ENCODE results near the gene HNF1A. TPM values are rescaled to one million over a fixed set of nuclear protein-coding genes. Genes with fewer than 3 reads are reported as not detected.

The HNF1A gene
- total RNA-seq, 1 experiment from 2014 or later = not detected

DNA sequence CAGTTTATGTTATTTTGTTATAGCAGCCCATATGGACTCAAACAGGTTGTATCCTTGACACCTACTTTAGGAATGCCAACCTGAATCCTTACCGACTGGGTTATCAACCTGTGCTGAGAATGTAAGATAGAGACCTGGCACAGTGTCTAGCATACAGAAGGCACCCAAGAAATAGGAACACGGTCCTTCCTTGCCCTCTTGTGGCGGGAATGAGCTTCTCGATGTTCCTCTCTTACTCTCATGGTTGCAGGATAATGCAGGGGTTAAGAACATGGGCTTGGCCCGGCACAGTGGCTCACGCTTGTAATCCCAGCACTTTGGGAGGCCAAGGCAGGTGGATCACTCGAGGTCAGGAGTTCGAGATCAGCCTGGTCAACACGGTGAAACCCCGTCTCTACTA lies 31.4 kb downstream of the HNF1A start:
- no peak overlapping the region for H3K4me2 ChIP-seq (ENCODE audit: low read length)
- intact Hi-C loops (cut with micrococcal nuclease) = loop anchor here (1.0 to 10.0 kb wide), 5 partner anchors 88 to 682 kb away; partner anchors contain the start of genes CABP1 and PLA2G1B
- ChIA-PET RAD21 (ENCODE audit: low non-redundant PET in 1 of 2, low total read pairs in 2 of 2, uncharacterized antibody in 2 of 2, unreplicated experiment in 2 of 2) (interaction anchor here in 1 of 2 experiments (1.0 kb wide), 1 partner anchor 38 kb away, joined by 3 read pairs; no protein-coding TSS in a partner anchor), POLR2A (interaction anchor here (1.2 kb wide), 1 partner anchor 514 kb away, joined by 3 read pairs; the partner anchor contains the start of gene DYNLL1), CTCF (interaction anchor here (0.9 to 4.0 kb wide), 12 partner anchors 18 to 435 kb away, joined by 3 to 22 read pairs (median 4); partner anchors contain the start of gene POP5)
- DNase-seq (ENCODE audit: low read depth, low spot score) = peak; percentile 54
- H3K4me1 ChIP-seq (ENCODE audit: control insufficient read depth in 1 of 2, insufficient read depth in 2 of 2, low read length in 2 of 2) = peaks cover 0 to under 1% of the 10 kb centered on the region in 2 experiments; a peak in 1 of 4 replicates
- BruUV-seq (replicated peaks) = no TSS peak
- peaks cover under 1% of the 10 kb centered on the region; the same call in 1 of the 2 replicates for H3K79me2 ChIP-seq (ENCODE audit: insufficient read depth, low read length)
- no peak overlapping the region for H3K9ac ChIP-seq (ENCODE audit: low read length)
- ATAC-seq = peak; percentile 91
- no peaks in the 10 kb centered on the region for H3K9me2 ChIP-seq (ENCODE audit: insufficient read depth)
- H3K27ac ChIP-seq (ENCODE audit: low read depth, low read length) = no peak overlapping the region
- no peak overlapping the region for H3K4me3 ChIP-seq (replicated peaks in 1 of 2; ENCODE audit: low read depth in 1 of 2, low read length in 2 of 2)
- H3K36me3 ChIP-seq (ENCODE audit: control insufficient read depth in 1 of 2, insufficient read depth in 2 of 2, low read length in 2 of 2) = peaks cover 9 to 18% of the 10 kb centered on the region in 2 experiments; a peak in 2 of 4 replicates
- H3K27me3 ChIP-seq (ENCODE audit: insufficient read depth, low read length) = no peaks in the 10 kb centered on the region
- no peak overlapping the region for H2AFZ ChIP-seq (ENCODE audit: low read depth, low read length, poor library complexity, severe bottlenecking)
- TF ChIP-seq JUND (IDR thresholded peaks at IDR 0.05) = no peak
- peak; percentile 53; the same call in 1 of the 2 replicates for TF ChIP-seq CBX3 (IDR thresholded peaks at IDR 0.05; ENCODE audit: low read depth)
- TF ChIP-seq CEBPB (IDR thresholded peaks at IDR 0.05; ENCODE audit: low read depth) = no peak
- no peak for TF ChIP-seq ELF1 (IDR thresholded peaks at IDR 0.05; ENCODE audit: borderline replicate concordance, low read depth)
- TF ChIP-seq, protein P1, sequence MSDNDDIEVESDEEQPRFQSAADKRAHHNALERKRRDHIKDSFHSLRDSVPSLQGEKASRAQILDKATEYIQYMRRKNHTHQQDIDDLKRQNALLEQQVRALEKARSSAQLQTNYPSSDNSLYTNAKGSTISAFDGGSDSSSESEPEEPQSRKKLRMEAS (IDR thresholded peaks at IDR 0.05) = 0 out of 2 replicates have a peak, but pooled peaks have one; percentile 23
- TF ChIP-seq ZBTB33 (IDR thresholded peaks at IDR 0.05; ENCODE audit: extremely low read depth, insufficient replicate concordance, low read length) = no peak
- TF ChIP-seq ZFX (IDR thresholded peaks at IDR 0.05) = no peak
- TF ChIP-seq ZNF274 (IDR thresholded peaks at IDR 0.05; ENCODE audit: low read depth, low read length) = no peak
- peak; percentile 85 for TF ChIP-seq RAD21 (IDR thresholded peaks at IDR 0.05; ENCODE audit: low read depth)
- no peak for TF ChIP-seq POLR2AphosphoS5 (IDR thresholded peaks at IDR 0.05; ENCODE audit: low read depth, low read length)
- TF ChIP-seq, protein P2, sequence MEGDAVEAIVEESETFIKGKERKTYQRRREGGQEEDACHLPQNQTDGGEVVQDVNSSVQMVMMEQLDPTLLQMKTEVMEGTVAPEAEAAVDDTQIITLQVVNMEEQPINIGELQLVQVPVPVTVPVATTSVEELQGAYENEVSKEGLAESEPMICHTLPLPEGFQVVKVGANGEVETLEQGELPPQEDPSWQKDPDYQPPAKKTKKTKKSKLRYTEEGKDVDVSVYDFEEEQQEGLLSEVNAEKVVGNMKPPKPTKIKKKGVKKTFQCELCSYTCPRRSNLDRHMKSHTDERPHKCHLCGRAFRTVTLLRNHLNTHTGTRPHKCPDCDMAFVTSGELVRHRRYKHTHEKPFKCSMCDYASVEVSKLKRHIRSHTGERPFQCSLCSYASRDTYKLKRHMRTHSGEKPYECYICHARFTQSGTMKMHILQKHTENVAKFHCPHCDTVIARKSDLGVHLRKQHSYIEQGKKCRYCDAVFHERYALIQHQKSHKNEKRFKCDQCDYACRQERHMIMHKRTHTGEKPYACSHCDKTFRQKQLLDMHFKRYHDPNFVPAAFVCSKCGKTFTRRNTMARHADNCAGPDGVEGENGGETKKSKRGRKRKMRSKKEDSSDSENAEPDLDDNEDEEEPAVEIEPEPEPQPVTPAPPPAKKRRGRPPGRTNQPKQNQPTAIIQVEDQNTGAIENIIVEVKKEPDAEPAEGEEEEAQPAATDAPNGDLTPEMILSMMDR (IDR thresholded peaks at IDR 0.05 in 2 of 3, conservative IDR thresholded peaks at IDR 0.05 in 1 of 3; ENCODE audit: borderline replicate concordance in 1 of 3, insufficient read depth in 1 of 3, low read depth in 2 of 3, low read length in 2 of 3) = peak; percentile 63 to 81 (median 66); a peak in 5 of 6 replicates
- no peak for TF ChIP-seq FOSL1 (IDR thresholded peaks at IDR 0.05; ENCODE audit: low read depth)
- no peak for TF ChIP-seq EZH2phosphoT487 (IDR thresholded peaks at IDR 0.05; ENCODE audit: borderline replicate concordance)
- no peak for TF ChIP-seq YY1 (IDR thresholded peaks at IDR 0.05; ENCODE audit: extremely low read depth, insufficient replicate concordance, low read depth, low read length)
- no peaks in the 10 kb centered on the region for H3K9me3 ChIP-seq (ENCODE audit: control insufficient read depth in 1 of 2, insufficient read depth in 1 of 2, low read depth in 1 of 2, low read length in 2 of 2)
- no peaks in the 10 kb centered on the region for H4K20me1 ChIP-seq (ENCODE audit: insufficient read depth)
